ENCODE results near the gene PODXL2.
A peak's percentile ranks its signal among the peaks of the same experiment; 100 is the strongest.
"Not testable (repeated sequence)": the region's sequence is repeated elsewhere in the genome, so short reads cannot be mapped to it uniquely, and the experiment has no call there.

Gene PODXL2

GRCh38 chr3:127628788-127629466, at the start of gene PODXL2:
PODXL2 (plus strand) TSS chr3:127629185; CDS start chr3:127629220, 35 bp downstream.
- no peak for DNase-seq (ENCODE audit: low spot score)

DNA sequence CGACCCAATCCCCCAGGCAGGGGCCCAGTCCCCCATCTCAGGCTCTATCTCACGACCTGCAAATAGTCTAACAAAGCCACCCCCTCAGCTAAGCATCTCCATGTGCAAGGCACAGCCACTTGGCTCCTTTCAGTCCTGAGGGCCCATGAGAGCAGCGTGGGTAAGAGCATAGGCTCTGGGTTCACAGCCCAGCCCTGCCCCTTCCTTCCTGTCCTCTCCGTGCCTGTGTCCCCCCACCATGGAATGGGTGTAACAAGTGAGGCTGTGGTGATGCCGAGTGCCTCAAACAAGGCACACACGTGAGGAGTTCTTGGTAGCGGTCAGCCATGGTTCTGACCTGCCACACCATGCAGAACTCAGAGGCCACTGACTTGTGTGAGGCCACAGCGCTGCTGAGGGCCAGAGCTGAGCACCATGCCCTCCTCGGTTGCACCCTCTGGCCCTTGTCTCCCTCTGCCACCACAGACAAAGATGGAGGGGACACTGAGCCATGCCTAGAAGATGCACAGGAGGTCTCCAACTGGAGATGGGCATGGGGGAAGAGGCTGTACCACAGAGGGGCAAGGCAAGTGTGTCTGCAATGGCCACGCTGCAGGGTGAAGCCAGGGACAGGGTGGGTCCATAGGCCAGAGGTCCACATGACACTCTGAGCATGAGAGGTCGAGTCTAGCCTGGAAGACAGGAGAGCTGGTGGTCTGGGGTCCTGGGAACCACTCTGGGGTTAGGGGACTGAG, 48.5 kb upstream of the PODXL2 start:
- DNase-seq (ENCODE audit: low spot score): no peak

- no peak for DNase-seq (ENCODE audit: low spot score)
Measured at GRCh38 chr3:127584734-127585133, 44.3 kb upstream of the PODXL2 start.

GRCh38 chr3:127585163-127585812, 43.7 kb upstream of the PODXL2 start:
- no peak for DNase-seq (ENCODE audit: low spot score)

DNA sequence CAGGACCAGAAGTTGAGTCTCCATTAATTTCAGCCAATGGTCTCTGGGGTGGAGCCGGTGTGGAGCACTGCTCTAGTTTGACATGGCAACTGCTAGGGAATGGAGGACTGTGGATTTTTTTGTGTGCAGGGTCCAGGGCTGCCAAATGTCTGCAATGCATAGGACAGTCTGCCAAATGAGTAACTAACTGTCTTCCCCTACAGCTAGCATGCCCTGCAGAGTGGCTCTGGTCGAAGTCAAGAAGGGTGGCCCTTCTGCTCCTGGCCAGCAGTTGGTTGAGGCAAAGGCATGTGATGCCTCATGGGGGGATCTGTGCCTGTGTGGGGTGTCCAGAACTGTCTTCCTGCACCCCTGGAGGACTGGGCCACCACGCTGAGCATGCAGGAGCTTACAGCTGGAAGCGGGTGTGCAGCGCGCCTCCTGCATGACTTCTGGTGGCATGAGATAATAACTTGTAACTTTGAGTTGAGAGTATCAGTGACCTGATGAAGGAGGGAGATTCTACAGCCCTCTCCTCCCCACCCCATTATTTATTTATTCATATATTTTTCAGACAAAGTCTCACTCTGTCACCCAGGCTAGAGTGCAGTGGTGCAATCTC, 43.1 kb upstream of the PODXL2 start:
- no peak for DNase-seq (ENCODE audit: low spot score)

- no peak for DNase-seq (ENCODE audit: low spot score)
Measured at GRCh38 chr3:127587876-127588275, 41.1 kb upstream of the PODXL2 start.

DNA sequence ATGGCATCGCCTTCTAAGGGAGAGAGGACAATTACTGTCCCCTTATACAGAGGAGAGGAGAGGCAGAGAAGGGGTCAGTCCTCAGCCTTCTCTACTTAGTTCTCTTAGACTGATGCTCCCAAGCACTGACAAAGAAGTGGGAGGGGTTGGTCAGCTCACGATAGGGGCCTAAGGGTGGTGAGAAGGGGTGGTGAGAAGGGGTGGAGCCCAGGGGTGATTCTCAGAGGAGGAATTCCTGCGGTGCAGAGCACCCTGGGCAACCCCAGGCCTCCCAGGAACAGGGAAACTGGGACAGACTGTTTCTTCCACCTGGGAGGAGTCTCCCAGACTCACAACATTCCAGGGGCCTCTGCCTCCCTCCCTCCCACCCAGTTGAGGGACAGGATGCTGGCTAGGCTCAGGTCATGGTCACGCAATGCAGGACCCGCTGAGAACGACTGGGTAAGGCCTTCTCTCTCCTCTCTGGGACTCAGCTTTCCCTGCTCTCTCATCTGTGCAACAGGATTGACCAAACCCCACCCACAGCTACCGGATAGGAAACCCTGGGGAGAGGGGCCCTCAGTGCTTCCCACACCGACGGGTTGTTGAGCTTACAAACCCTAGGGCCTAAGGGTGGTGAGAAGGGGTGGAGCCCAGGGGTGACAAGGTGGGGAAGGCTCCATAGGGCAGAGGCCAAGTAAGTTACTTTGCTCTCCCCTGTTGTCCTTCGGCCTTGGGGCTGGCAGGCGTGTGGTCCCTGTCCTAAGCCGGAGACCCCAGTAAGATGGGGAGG, 40.0 kb upstream of the PODXL2 start:
- DNase-seq (ENCODE audit: low spot score): peak; percentile 30

DNA sequence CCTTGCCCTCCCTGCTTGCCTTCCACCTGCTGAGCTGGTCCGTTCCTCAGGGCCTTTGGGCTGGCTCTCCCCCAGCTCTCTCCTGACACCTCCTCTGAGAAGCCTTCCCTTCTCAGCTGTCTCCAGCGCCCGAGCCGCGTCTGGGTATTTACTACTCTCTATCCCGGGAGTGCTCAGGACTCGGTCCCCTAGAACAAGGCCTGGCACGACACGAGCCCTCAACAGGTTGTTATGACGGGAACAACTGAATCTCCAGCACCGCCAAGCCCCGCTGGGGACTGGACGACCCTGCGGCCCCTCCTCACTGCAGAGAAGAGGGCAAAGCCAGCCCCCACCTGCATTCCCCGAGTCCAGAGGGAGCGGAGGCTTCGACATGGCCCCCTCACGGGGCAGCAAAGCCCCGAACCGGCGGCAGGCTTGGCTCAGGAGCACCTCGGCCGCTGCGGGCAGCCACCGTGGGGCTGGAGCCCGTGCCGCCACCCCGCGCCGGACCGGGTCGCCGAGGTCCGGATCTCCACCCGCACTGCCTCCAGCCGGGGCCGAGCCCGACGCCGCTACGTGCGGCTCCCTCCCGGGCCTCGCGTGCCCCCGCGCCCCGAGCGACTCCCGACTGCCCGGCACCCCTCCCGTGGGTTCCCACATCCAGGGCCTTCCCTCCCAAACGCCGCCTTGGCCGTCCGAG, 39.2 kb upstream of the PODXL2 start:
- DNase-seq (ENCODE audit: low spot score): no peak

DNA sequence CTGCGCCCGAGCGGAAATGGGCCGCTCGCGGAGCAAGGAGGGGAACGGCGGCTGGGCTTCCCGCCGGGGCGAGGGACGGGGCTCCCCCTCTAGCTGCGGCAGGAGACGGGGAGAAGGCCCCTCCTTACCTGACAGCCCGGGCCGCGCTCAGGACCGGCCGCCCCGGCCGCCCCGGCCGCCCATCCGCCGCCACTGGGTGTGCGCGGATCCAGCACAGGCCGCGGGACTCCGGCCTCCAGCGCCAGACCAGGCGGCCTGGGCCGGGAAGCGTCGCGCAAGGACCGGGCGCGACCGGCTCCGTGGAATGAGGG, 38.7 kb upstream of the PODXL2 start:
- no peak for DNase-seq (ENCODE audit: low spot score)

DNA sequence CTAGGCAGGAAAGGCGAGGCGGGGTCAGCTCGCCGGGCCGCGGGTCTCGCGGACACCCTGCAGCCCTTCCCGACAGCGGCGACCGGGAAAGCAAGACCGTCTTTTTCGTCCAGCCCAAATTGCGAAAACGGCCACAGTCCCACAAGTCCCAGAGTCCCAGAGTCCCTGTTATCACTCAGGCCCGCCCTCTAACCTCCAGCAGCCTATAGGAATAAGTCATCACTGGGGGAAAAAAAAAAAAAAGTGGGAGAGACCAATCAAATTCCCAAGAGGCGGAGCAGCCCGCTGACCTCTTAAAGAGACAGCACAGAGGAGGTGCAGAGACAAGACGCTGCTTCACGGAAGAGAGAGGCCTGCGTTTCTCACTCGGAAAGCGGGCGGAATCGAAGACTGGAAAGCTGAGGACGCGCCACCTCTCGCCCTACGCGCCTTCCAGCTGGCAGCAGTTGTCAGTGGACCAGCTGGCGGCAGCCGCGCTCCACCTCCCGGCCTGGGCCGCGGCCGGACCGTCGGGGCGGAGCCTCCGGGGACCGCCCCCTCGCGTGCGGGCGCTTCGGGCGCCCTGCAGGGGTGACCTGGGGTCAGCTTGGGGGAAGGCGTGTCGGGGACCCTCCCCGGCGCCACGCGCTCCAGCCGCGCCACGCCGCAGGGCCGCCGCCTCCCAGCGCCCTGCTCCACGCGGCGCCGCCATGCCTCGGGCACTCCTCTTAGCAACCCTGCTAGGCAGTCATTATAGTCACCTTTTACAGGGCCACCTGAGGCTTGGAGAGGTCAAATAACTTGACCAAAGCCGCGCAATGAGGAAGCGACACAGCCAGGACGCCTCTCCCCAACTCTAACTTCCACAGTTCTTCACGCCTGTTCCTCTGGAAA, 38.2 kb upstream of the PODXL2 start, which contains the start of gene TPRA1:
TPRA1 (minus strand) TSS at position 141 of the 873 bp plus-strand sequence. CDS start 10,587 bp downstream, outside the sequence.
- peak; percentile 88 for DNase-seq (ENCODE audit: low spot score)

DNA sequence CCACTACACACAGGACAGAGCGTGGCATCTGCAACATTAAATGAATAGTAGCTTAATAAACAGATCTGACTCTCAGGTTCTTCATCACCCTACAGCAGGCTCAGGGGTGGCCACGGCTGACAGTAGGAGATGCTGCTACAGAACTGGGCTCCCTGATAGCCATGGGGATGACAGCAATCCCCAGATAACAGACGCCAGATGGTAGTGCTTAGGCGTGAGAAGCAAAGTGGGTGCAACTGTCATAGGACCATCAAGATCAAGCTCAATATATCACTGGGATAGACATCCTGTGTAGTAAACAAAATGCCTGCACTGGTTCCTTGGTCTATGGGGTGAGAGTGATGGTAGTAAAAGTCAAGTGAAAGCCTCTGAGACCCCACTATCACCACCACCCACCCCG, 35.8 kb upstream of the PODXL2 start:
- no peak for DNase-seq (ENCODE audit: low spot score)

DNA sequence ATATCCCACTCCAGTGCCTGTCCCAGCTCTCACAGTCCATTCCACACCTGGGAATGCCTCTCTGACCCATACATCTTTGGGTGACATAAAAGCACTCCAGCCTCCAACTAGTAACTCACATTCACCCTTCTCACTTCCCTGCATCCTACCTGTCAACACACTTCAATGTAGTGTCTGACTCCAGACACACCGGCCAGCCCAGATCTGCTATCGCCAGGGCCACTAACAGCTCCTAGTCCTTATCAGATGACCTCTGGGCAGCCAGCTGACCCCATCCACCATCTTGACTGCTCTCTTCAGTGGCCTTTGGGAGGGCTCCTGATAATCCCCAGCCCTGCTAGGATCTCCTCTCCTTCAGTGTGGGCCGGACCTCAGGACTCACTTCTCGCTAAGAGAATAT, 33.7 kb upstream of the PODXL2 start:
- no peak for DNase-seq (ENCODE audit: low spot score)

DNA sequence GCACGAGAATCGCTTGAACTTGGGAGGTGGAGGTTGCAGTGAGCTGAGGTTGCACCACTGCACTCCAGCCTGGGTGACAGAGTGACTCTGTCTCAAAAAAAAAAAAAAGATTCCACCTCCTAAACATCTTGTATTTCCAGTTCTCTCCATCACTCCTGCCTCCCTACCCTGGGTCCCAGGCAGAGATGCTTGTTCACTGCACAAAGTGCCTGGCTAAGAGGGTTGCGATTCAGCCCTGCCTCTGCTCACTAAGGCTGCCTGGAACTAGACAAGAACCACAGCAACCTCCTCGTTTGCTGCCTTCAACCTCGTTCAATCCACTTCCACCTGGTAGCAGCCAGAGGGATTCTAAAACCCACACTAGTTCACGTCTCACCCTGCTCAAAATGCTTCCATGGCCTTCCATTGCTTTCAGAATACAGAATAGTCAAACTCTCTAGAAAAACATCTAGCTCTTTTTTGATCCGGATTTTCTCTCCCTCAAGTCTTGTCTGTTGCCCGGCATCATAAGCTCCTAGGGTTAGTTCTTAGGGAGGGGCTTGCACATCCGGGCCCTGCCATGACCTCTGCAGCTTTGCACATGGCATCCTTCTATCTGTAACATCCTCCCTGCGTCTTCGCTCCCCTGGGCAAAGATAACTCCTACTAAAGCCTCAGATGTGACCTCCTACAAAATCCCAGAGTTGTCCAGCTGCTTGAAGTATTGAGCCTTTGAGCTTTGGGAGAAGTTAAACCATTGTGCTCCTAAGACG, 31.8 kb upstream of the PODXL2 start:
- no peak for DNase-seq (ENCODE audit: low spot score)

DNA sequence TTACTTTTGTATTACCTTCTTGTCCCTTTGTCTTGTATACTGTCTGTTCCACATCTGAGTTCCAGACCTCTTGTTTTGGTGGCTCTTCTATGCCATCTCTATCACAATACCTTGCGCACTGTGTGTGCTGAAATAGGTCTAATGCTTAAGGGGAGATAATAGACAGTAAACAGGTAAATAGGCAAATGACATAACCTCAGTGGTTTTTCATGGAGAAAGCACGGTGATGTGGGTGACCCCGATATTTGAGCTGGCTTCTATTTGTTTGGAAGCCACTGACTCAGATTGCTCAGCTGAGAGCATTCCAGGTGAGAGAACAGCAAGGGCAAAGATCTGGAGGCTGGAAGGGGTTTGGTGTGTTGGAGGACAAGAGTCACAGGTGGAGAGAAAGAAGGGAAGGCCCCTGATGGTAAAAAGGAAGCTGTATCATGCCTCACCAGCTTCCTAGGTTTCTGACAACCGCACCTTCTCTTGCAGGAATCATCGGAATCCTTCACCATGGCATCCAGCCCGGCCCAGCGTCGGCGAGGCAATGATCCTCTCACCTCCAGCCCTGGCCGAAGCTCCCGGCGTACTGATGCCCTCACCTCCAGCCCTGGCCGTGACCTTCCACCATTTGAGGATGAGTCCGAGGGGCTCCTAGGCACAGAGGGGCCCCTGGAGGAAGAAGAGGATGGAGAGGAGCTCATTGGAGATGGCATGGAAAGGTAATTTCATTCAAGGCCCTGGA, 30.0 kb upstream of the PODXL2 start:
- DNase-seq (ENCODE audit: low spot score): no peak

DNA sequence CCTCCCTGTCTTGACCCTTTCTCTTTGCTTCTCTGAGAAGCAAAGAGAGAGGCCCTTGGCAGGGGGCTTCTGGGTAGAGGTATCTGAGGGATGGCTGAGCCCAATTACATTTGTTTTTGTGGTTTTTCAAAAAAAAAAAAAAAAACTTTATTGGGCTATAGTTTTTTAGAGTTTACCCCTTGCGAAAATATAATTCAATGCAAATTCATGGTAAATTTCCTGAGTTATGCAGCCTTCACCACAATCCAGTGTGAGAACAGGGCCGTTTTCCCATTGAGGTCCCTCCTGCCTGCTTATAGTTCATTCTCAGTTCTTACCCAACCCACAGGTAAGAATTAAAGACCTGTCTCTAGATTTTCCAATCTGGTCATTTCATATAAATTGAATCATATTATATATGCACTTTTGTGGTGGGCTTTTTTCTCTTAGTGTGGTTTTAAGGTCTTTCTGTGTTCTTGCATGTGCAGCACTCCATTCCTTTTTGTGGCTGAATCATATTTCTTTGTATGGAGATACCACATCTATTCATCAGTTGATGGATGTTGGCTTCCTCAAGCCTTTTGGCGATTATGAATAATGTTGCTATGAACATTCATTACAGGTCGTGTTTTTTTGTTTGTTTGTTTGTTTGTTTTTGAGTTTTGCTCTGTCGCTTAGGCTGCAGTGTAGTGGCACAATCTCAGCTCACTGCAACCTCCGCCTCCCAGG, 28.1 kb upstream of the PODXL2 start:
- DNase-seq (ENCODE audit: low spot score): no peak

DNA sequence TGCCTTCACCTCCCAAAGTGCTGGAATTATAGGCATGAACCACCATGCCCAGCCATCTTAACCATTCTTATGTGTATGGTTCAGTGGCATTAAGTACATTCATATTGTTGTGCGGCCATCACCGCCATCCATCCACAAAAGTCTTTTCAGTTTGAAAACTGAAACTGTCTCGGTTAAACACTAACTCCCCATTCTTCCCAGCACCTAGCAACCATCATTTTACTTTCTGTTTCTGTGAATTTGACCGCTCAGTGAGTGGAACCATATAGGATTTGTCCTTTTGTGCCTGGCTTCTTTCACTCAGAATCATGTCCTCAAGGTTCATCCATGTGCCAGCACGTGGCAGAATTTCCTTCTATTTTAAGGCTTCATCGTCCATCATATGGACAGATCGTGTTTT, 24.9 kb upstream of the PODXL2 start:
- no peak for DNase-seq (ENCODE audit: low spot score)

- DNase-seq (ENCODE audit: low spot score): no peak
Measured at GRCh38 chr3:127604546-127605165, 24.3 kb upstream of the PODXL2 start.

DNA sequence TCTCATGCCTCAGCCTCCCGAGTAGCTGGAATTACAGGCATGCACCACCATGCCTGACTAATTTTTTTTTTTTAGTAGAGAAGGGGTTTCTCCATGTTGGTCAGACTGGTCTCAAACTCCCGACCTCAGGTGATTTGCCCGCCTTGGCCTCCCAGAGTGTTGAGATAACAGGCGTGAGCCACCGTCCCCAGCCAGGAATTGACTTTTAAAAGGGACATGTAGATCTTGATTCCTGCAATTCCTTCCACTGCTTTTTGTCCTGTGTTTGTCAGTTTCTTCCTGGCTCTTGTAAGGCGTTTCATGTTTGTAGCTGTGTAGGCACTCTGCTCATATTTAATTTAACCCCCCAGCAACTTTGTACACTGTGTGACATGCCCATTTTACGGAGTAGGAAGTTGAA, 23.4 kb upstream of the PODXL2 start:
- not testable (repeated sequence) for DNase-seq (ENCODE audit: low spot score)
